Measurements from ENCODE around the gene GPR39.
A peak's percentile ranks its signal among the peaks of the same experiment; 100 is the strongest.

Gene GPR39

DNA sequence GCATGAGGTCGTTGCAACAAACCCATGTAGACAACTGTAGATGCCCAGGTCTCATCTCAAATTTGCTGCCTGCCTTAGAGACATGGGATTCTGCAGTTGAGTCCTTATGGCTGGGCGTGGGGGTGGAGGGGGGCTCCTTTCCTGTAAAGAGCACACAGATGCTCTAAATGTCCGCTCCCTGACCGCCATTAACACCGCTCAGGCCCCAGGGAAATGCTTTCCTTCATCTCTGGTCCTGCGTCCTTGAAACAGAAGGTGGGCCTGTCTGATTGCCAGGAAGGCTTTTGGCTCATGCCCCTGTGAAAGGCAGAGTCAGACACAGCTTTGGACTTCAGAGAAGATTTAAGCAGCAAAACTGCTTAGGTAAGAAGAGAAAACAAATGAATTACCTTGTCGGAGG is 25.7 kb downstream of the GPR39 start:
- TF ChIP-seq POLR2A (IDR thresholded peaks at IDR 0.05; ENCODE audit: low read depth, low read length) = no peak
- FAIRE-seq (no peak), DNase-seq (ENCODE audit: insufficient read length, low spot score) (no peak)

DNA sequence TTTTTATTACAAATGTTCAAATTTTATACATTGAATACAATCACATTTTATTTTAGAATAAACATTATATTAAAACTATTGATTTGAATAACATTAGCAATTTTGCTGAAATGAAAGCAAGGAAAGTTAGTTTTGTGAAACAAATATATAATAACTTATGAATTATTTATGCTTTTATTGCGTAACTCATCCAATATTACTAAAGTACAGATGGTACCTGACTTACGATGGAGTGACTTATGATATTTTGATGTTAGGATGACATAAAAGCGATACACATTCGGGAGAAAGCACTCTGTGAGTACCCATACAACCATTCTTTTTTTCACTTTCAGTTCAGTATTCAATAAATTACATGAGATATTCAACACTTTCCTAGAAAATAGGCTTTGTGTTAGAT is 26.5 kb downstream of the GPR39 start:
- no peak for FAIRE-seq
- DNase-seq (ENCODE audit: insufficient read length, low spot score) = no peak
- TF ChIP-seq POLR2A (IDR thresholded peaks at IDR 0.05; ENCODE audit: low read depth, low read length) = no peak

DNA sequence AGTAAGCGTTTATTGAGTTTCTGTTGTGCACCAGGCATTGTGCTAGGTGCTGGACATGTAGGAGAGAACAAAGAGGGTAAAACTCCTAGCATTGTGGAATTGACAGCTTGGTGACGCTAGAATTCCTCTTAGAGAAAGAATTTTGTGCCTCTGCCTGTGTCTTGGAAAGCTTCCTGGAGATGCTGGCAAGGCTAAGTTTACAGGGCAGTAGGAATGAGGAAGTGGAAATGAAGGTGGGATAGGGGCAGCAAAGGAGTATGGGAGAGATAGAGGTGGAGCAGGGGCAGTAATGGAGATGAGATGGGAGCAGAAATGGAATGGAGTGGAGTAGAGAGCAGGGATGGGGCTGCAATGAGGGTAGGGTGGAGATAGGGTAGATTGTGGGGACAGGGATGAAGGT is 29.8 kb downstream of the GPR39 start:
- TF ChIP-seq POLR2A (IDR thresholded peaks at IDR 0.05; ENCODE audit: low read depth, low read length) = no peak
- no peak for DNase-seq (ENCODE audit: insufficient read length, low spot score)
- FAIRE-seq = no peak

DNA sequence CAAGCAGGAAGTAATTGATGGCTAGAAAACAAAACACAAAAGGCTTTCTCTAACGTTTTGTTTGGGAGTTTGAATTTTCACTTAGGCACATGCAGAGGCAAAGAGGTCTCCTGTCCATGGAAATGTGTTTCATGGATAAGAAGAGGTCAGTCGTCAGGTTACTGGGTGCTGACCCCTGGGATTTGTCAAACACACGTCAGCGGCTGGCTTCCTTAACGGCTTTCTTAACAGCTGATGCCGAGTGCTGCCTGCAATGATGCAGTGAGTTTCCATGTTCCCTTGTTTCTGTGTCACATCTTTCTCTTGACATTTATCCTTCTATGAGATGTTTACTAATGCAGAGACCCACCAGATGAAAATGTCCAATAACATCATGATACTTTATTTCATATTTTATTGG is 31.7 kb downstream of the GPR39 start:
- FAIRE-seq = no peak
- no peak for TF ChIP-seq POLR2A (IDR thresholded peaks at IDR 0.05; ENCODE audit: low read depth, low read length)
- DNase-seq (ENCODE audit: insufficient read length, low spot score) = no peak

DNA sequence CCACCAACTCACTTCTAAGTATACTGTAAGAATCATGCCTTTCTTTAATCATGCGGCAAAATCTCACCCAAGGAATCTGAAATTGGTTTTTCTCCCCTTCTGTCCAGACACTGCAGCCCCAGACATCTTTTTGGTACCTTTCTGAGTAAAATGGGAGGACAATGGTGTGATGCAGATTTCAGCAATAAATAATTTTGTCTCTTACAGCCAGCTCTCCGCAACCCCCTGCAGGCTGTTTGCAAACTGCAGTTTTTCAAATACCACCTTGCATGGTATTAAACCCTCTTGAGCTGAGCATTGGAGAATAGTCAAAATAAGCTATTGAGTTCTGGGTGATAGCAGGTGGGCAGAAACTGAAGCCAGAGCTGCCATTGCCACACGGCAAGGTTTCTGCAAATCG is 32.2 kb downstream of the GPR39 start:
- TF ChIP-seq POLR2A (IDR thresholded peaks at IDR 0.05; ENCODE audit: low read depth, low read length) = no peak
- DNase-seq (ENCODE audit: insufficient read length, low spot score) (no peak), FAIRE-seq (no peak)

DNA sequence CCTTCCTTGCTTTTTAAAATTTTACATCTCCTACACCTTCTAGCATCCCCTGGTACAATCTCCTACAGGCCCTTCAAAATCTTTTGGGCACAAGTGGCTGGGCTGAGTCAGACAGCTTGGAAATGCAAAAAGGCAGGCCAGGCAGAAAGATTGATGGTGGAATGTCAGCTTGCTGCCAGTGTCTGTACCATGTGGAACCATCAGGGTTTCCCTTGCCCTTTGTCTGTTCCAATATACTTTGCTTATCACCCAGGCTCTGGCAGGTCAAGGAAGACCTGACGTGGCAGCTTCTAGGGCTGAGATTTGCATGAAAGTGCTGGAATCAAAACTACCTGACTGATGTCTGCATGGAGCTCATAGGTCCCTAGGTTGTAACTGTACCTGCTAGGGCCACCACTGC is 33.3 kb downstream of the GPR39 start:
- FAIRE-seq (no peak), DNase-seq (ENCODE audit: insufficient read length, low spot score) (no peak)
- no peak for TF ChIP-seq POLR2A (IDR thresholded peaks at IDR 0.05; ENCODE audit: low read depth, low read length)

DNA sequence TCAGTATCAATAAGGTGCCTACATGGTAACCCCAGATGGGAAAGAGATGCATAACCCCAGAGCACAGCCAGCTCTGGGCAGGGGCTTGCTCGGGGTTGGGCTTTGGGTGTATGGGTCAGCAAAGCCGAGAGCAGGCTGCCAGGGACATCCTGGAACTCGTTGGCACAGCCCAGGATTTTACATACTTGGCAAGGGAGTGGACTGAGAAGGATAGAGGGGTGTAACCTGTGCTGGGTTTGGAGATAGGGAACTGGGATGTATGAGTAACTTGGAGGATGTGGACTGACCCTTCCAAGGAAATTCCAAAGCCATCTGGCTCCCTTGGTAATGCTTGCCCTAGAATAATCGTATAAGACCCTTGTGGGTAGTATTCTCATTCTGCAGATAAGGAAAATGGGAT is 44.2 kb downstream of the GPR39 start:
- FAIRE-seq = no peak
- TF ChIP-seq POLR2A (IDR thresholded peaks at IDR 0.05; ENCODE audit: low read depth, low read length) = no peak
- DNase-seq (ENCODE audit: insufficient read length, low spot score) = no peak

DNA sequence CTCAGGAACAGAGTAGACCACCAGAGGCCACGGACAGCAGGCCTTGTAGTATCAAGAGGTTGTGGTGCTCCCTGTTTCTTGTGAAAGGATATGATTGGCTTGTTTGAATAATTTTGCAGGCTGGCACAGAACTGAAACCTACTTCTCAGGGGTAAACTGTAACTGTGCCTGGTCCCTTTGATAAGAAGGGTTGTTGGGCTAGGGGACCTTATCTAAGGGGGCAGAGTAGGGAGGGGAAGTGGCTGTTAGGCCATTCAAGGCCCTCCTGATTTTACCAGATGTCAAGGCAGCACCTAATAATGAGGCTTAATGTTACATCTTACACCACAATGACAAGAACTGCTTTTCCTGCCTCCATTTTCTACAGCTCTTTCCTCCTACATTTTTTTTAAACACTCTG is 45.6 kb downstream of the GPR39 start:
- DNase-seq (ENCODE audit: insufficient read length, low spot score) = no peak
- FAIRE-seq = no peak

DNA sequence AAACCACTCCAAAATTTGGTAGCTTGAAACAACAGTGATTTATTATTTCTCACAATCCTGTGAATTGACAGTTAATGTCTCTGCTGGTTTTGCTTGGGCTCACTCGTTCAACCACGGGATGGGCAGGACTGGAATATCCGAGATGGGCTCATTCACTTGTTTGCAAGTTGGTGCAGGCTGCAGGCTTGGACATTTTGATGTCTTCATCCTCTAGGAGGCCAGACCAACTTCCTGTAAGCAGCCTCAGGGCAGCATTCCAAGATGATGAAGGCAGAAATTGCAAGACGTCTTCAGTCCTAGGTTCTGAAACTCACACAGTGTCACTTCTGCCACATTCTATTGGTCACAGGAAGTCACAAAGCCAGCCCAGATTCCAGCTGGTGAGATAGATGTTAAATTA is 47.1 kb downstream of the GPR39 start:
- FAIRE-seq (no peak), DNase-seq (ENCODE audit: insufficient read length, low spot score) (no peak)
- TF ChIP-seq POLR2A (IDR thresholded peaks at IDR 0.05; ENCODE audit: low read depth, low read length) = no peak

More for the DNA sequence above, 45.6 kb downstream of the GPR39 start:
- no peak for TF ChIP-seq POLR2A (IDR thresholded peaks at IDR 0.05; ENCODE audit: low read depth, low read length)

DNA sequence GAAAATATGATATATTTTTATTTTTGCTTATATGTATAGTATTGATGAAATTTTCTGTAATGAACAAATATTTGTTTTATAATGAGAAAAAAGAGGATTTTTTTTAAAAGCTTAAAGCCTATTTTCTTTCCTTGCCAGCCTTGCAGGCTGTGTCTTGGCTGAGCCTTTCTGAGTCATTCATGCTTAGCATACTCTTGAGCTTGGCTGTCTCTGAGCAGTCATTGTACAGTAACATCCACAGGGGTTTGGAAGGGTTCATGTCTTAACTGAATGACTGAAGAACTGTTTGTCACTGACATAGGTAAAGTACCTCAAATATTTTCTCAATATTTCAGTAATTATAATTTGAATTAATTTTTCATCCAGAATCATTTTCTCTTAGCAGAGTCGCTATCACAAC is 49.3 kb downstream of the GPR39 start:
- TF ChIP-seq POLR2A (IDR thresholded peaks at IDR 0.05; ENCODE audit: low read depth, low read length) = no peak
- FAIRE-seq = no peak
- peak; percentile 9 for DNase-seq (ENCODE audit: insufficient read length, low spot score)

DNA sequence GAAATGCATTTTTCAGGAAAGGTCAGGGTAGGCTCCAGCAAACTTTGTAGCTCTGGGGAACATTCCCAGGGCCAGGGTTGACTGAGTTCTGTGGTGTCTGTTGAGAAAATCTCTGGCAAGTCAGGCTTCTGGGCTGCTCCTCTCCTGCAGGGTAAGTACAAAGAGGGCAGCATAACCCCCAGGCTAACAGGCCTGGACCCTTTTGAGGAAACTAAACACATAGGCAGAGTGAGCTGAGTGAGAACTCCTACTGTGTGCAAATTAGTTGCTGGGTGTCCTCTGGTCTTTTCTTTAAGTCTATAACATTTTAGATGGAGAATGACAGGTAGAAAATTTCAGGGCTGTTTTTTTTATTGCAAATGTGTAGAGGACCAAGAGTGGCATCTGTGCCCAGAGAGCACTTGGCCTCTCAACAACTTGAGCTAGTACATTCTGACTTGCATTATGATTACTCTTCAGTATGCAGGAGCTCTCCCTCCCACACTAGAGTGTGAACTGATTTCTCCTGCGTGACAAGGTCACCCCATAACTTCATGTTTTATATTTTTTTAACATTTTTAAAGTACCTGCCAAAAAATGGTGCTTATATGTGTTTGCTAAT is 49.9 kb downstream of the GPR39 start:
- DNase-seq (ENCODE audit: insufficient read length, low spot score) (no peak), FAIRE-seq (no peak)
- no peak for TF ChIP-seq POLR2A (IDR thresholded peaks at IDR 0.05; ENCODE audit: low read depth, low read length)

DNA sequence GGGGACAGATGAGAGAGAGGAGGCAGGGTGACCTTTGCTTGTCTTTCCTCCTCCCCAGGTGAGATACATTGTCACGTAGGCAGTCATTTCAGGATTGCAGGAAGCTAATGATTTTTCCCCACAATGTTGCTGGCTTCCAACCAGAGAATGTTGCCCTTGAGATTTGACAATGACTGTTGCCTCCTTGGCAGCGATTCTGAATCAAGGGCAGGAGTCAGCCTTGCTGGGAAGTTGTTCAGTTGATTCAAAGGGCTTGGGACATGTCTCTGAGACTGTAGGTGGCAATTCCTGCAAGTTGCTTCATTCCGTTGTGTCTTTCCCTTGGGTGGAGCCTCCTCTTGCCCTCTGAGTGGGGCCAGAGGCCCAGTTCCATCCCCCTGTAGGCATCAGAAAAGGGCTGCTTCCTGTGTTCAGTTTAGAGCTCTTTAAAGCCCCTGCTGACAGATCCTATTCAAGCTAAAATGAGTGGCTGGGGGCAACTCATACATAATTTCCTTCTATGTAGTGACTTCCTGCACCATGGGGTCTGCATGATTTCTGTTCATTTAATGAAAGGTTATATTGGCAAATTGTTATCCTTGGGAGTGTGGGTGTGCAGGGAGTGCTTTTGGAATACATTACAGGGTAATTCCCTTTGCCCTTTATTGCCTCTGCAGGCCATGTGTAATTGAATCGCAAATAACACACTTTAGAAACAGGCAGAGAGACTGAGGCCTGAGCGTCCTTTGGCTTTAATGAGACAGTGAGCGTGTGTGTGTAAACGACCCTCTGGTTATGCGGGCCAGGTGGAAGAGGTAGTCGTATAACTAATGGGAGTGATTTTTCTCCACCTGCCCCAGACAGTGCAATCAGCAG is 52.4 kb downstream of the GPR39 start:
- FAIRE-seq = no peak
- DNase-seq (ENCODE audit: insufficient read length, low spot score) = no peak

DNA sequence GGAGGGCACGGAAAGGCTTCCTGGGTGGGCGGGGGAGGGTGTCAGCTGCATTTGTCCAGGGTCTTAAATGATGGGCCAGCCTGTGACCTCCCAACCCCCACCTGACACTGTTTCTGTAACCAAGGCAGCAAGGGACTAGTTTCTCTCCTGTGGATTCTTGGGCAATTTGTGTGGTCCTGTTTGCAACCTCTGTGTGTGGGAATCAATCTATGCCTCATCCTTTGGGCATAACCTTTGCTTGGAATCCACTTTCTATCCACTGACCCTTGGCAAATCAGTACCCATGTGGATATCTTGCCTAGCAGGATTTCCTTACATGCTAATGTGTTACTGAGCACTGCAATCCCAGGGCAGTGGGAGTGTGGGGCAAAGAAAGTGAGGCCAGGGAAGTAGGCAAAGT is 54.1 kb downstream of the GPR39 start:
- no peak for DNase-seq (ENCODE audit: insufficient read length, low spot score)
- no peak for FAIRE-seq
- TF ChIP-seq POLR2A (IDR thresholded peaks at IDR 0.05; ENCODE audit: low read depth, low read length) = no peak

More for the DNA sequence above, 52.4 kb downstream of the GPR39 start:
- TF ChIP-seq POLR2A (IDR thresholded peaks at IDR 0.05; ENCODE audit: low read depth, low read length) = no peak

DNA sequence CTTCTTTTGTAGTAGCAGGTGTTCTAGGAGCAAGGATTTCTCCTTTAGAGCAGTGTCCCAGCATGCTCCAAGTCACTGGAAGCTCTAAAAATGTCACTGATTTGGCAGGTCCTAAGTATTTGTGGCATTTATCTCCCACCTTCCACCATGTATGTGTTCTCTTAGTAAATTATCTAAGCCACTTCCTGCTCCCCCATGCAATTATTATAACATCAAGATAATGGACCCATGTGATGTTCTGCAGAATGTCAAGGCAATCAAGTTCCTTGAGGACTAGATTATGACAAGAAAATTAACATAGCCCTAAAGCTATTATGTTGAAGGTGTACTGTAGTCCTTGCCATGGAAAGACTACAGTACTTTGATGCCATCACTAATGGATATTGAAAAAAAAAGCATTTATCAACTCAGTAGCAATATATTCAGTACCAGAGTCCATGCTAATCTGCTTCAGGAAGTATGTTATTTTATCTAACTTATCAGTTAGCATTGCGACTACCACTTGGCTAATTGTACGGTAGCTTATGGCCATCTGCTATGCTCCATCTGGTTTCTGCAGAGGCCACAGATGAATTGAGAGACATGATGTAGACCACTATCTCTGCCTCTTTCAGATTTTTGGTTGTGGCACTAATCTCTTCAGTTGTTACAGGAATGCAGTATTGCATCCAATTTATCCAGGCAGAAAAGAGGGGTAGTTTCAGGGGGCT is 56.7 kb downstream of the GPR39 start:
- TF ChIP-seq POLR2A (IDR thresholded peaks at IDR 0.05; ENCODE audit: low read depth, low read length) = no peak
- DNase-seq (ENCODE audit: insufficient read length, low spot score) (no peak), FAIRE-seq (no peak)

Data from H54 (cell line).